Mesenchymal stem cell (in vitro differentiated cells and primary cell): Measurements from ENCODE around the gene PKIG.

ENCODE experiments used
- DNase-seq: peaks from one replicate; pipeline ENCODE4 v3.0.0-alpha.2; 2013
- H2AFZ ChIP-seq: one replicate; pipeline ENCODE4 v1.6.1; 2013; ENCODE audit warnings: low read depth, mild to moderate bottlenecking, control low read depth, inconsistent platforms, low read length, moderate library complexity
- H2AK5ac ChIP-seq: 2 replicates; pipeline ENCODE4 v1.6.1; 2013; ENCODE audit warnings: low read length, moderate library complexity, mild to moderate bottlenecking, inconsistent platforms; ENCODE audit not compliant: severe bottlenecking
- H2BK120ac ChIP-seq: one replicate; pipeline ENCODE4 v1.6.1; 2013; ENCODE audit warnings: low read depth, mild to moderate bottlenecking, inconsistent platforms, low read length, moderate library complexity
- H2BK12ac ChIP-seq, 2 experiments: one replicate each; pipeline ENCODE4 v1.6.1; 2013; ENCODE audit warnings: inconsistent platforms in 2 of 2, low read length in 2 of 2, mild to moderate bottlenecking in 2 of 2, moderate library complexity in 2 of 2, control low read depth in 1 of 2
- H2BK15ac ChIP-seq: one replicate; pipeline ENCODE4 v1.6.1; 2013; ENCODE audit warnings: mild to moderate bottlenecking, low read depth, inconsistent platforms; ENCODE audit not compliant: poor library complexity, severe bottlenecking
- H2BK5ac ChIP-seq: 2 replicates; pipeline ENCODE4 v1.6.1; 2013; ENCODE audit warnings: low read depth, mild to moderate bottlenecking, low read length, control low read depth, inconsistent platforms; ENCODE audit not compliant: poor library complexity, severe bottlenecking
- H3K14ac ChIP-seq, 2 experiments: one replicate each; pipeline ENCODE4 v1.6.1; 2013; ENCODE audit warnings: inconsistent platforms in 2 of 2, low read length in 2 of 2, control low read depth in 1 of 2, mild to moderate bottlenecking in 1 of 2, moderate library complexity in 1 of 2
- H3K18ac ChIP-seq, 2 experiments: one replicate each; pipeline ENCODE4 v1.6.1; 2013; ENCODE audit warnings: inconsistent platforms in 2 of 2, low read length in 2 of 2, control low read depth in 1 of 2, low read depth in 1 of 2, mild to moderate bottlenecking in 1 of 2
- H3K23ac ChIP-seq, 2 experiments: one replicate each; pipeline ENCODE4 v1.6.1; 2013; ENCODE audit warnings: inconsistent platforms in 2 of 2, low read length in 2 of 2, mild to moderate bottlenecking in 2 of 2, moderate library complexity in 2 of 2, control low read depth in 1 of 2
- H3K27ac ChIP-seq: 2 replicates; pipeline ENCODE4 v1.5.1; 2013; ENCODE audit warnings: mild to moderate bottlenecking, moderate library complexity, low read length, control low read depth, inconsistent platforms; ENCODE audit not compliant: poor library complexity, severe bottlenecking
- H3K27me3 ChIP-seq, 2 experiments: 2 replicates each; pipeline versions ENCODE4 v1.6.1 to v1.7.0; 2013; ENCODE audit warnings: low read length in 2 of 2, mild to moderate bottlenecking in 2 of 2, moderate library complexity in 2 of 2, control low read depth in 1 of 2, inconsistent platforms in 1 of 2; ENCODE audit not compliant: control insufficient read depth in 1 of 2, insufficient read depth in 1 of 2
- H3K36me3 ChIP-seq, 2 experiments: 2 replicates each; pipeline versions ENCODE4 v1.6.1 to v1.7.0; 2013; ENCODE audit warnings: low read length in 2 of 2, control low read depth in 1 of 2, inconsistent platforms in 1 of 2, low read depth in 1 of 2, mild to moderate bottlenecking in 1 of 2; ENCODE audit not compliant: insufficient read depth in 2 of 2, control insufficient read depth in 1 of 2
- H3K4ac ChIP-seq, 2 experiments: one replicate each; pipeline ENCODE4 v1.6.1; 2013; ENCODE audit warnings: inconsistent platforms in 2 of 2, low read length in 2 of 2, mild to moderate bottlenecking in 2 of 2, moderate library complexity in 2 of 2, control low read depth in 1 of 2, low read depth in 1 of 2
- H3K4me1 ChIP-seq: 2 replicates; pipeline ENCODE4 v1.6.1; 2013; ENCODE audit warnings: low read depth, low read length, control low read depth; ENCODE audit not compliant: control insufficient read depth, insufficient read depth
- H3K4me2 ChIP-seq: 2 replicates; pipeline ENCODE4 v1.6.1; 2013; ENCODE audit warnings: low read length, mild to moderate bottlenecking, inconsistent platforms; ENCODE audit not compliant: poor library complexity, severe bottlenecking
- H3K4me3 ChIP-seq, 2 experiments: 2 replicates each; pipeline versions ENCODE4 v1.5.1 to v1.7.0; 2013; ENCODE audit warnings: low read length in 2 of 2, mild to moderate bottlenecking in 2 of 2, control low read depth in 1 of 2, low read depth in 1 of 2; ENCODE audit not compliant: insufficient read depth in 1 of 2
- H3K79me1 ChIP-seq: replicated peaks from 2 replicates; pipeline ENCODE4 v1.6.1; 2013; ENCODE audit warnings: mild to moderate bottlenecking, control low read depth, low read length, inconsistent platforms; ENCODE audit not compliant: poor library complexity, severe bottlenecking
- H3K9ac ChIP-seq: 2 replicates; pipeline ENCODE4 v1.7.0; 2013; ENCODE audit warnings: mild to moderate bottlenecking, low read length, moderate library complexity
- H3K9me3 ChIP-seq: 2 replicates; pipeline ENCODE4 v1.7.0; 2013; ENCODE audit warnings: mild to moderate bottlenecking, low read length; ENCODE audit not compliant: control insufficient read depth
- H4K8ac ChIP-seq: one replicate; pipeline ENCODE4 v1.6.1; 2013; ENCODE audit warnings: inconsistent platforms, mild to moderate bottlenecking, low read length, moderate library complexity
- H4K91ac ChIP-seq: one replicate; pipeline ENCODE4 v1.6.1; 2013; ENCODE audit warnings: mild to moderate bottlenecking, low read length, inconsistent platforms
- WGBS: methylation state at CpG from one replicate; pipeline ENCODE4 v1.1.7; 2013; ENCODE audit warnings: mixed read lengths; 5-methylcytosine and 5-hydroxymethylcytosine counted together

PKIG gene

GRCh38 chr20:44615876-44616603 is 33.7 kb downstream of the PKIG start:
- no peak overlapping the region for H2BK120ac ChIP-seq
- no peak overlapping the region for H3K23ac ChIP-seq
- no peak overlapping the region for H3K4ac ChIP-seq
- H4K8ac ChIP-seq, result no peak overlapping the region
- H2BK15ac ChIP-seq, result no peak overlapping the region
- no peak overlapping the region for H2BK12ac ChIP-seq
- H3K27me3 ChIP-seq, result no peaks in the 10 kb centered on the region
- DNase-seq, result no peak
- no peak overlapping the region for H3K27ac ChIP-seq
- peak overlapping the region in 1 of 2 experiments; percentile 46 for H3K14ac ChIP-seq
- H4K91ac ChIP-seq, result no peak overlapping the region
- WGBS, result 94% methylated on average over 14 of the region's 14 CpGs
- no peak overlapping the region for H2BK5ac ChIP-seq
- H2AFZ ChIP-seq, result no peak overlapping the region
- no peak overlapping the region for H3K18ac ChIP-seq
- no peak overlapping the region for H3K4me2 ChIP-seq
- peaks cover 2% of the 10 kb centered on the region for H3K79me1 ChIP-seq
- peak overlapping the region; percentile 51 for H3K9ac ChIP-seq
- peaks cover 68 to 92% of the 10 kb centered on the region in 2 experiments for H3K36me3 ChIP-seq
- H3K4me3 ChIP-seq, result no peak overlapping the region
- H2AK5ac ChIP-seq, result no peak overlapping the region
- peaks cover 10% of the 10 kb centered on the region for H3K4me1 ChIP-seq
- H3K9me3 ChIP-seq, result no peaks in the 10 kb centered on the region

- Histone ChIP-seq H3K9ac (peak overlapping the region; percentile 51), H3K27ac (no peak overlapping the region), H2BK120ac (no peak overlapping the region), H2BK5ac (no peak overlapping the region), H3K4ac (no peak overlapping the region), H3K79me1 (peaks cover 2% of the 10 kb centered on the region), H3K4me3 (no peak overlapping the region), H4K91ac (no peak overlapping the region), H2AK5ac (no peak overlapping the region), H3K36me3 (peaks cover 72 to 94% of the 10 kb centered on the region in 2 experiments), H3K4me1 (peaks cover 10% of the 10 kb centered on the region), H3K14ac (no peak overlapping the region), H2AFZ (no peak overlapping the region), H3K23ac (no peak overlapping the region), H4K8ac (no peak overlapping the region), H2BK12ac (no peak overlapping the region), H3K27me3 (no peaks in the 10 kb centered on the region), H3K18ac (no peak overlapping the region), H3K4me2 (no peak overlapping the region), H3K9me3 (no peaks in the 10 kb centered on the region), H2BK15ac (no peak overlapping the region)
- DNase-seq, result no peak
- WGBS, result 64% methylated on average over 14 of the region's 14 CpGs
Observed at GRCh38 chr20:44616604-44616964, 34.2 kb downstream of the PKIG start.

- Histone ChIP-seq H3K14ac (no peak overlapping the region), H3K4me1 (peaks cover 10% of the 10 kb centered on the region), H2BK120ac (no peak overlapping the region), H4K8ac (no peak overlapping the region), H3K36me3 (peaks cover 90 to 98% of the 10 kb centered on the region in 2 experiments), H2BK12ac (no peak overlapping the region), H4K91ac (no peak overlapping the region), H3K79me1 (peaks cover 2% of the 10 kb centered on the region), H2BK15ac (no peak overlapping the region), H3K4me2 (no peak overlapping the region), H3K27me3 (no peaks in the 10 kb centered on the region), H3K18ac (no peak overlapping the region), H3K9ac (no peak overlapping the region), H2AFZ (no peak overlapping the region), H2BK5ac (no peak overlapping the region), H3K9me3 (peaks cover 6% of the 10 kb centered on the region), H2AK5ac (no peak overlapping the region), H3K27ac (no peak overlapping the region), H3K23ac (no peak overlapping the region), H3K4me3 (no peak overlapping the region), H3K4ac (no peak overlapping the region)
- DNase-seq, result no peak
- WGBS, result 96% methylated on average over 14 of the region's 14 CpGs
Observed at GRCh38 chr20:44618318-44618731, 35.9 kb downstream of the PKIG start.

GRCh38 chr20:44619294-44619693 is 36.9 kb downstream of the PKIG start:
- H3K4me2 ChIP-seq, result no peak overlapping the region
- no peak overlapping the region for H2BK120ac ChIP-seq
- no peak overlapping the region for H4K8ac ChIP-seq
- no peak overlapping the region for H4K91ac ChIP-seq
- no peak overlapping the region for H3K4me3 ChIP-seq
- H3K14ac ChIP-seq, result no peak overlapping the region
- no peak overlapping the region for H3K27ac ChIP-seq
- H3K36me3 ChIP-seq, result peaks cover 93 to 97% of the 10 kb centered on the region in 2 experiments
- H2BK15ac ChIP-seq, result no peak overlapping the region
- H2BK12ac ChIP-seq, result no peak overlapping the region
- H3K27me3 ChIP-seq, result no peaks in the 10 kb centered on the region
- H3K4me1 ChIP-seq, result peaks cover 10% of the 10 kb centered on the region
- no peak overlapping the region for H3K23ac ChIP-seq
- peaks cover 2% of the 10 kb centered on the region for H3K79me1 ChIP-seq
- H3K9ac ChIP-seq, result no peak overlapping the region
- H2BK5ac ChIP-seq, result no peak overlapping the region
- peaks cover 8% of the 10 kb centered on the region for H3K9me3 ChIP-seq
- no peak overlapping the region for H2AFZ ChIP-seq
- H2AK5ac ChIP-seq, result no peak overlapping the region
- DNase-seq, result no peak
- no peak overlapping the region for H3K18ac ChIP-seq
- H3K4ac ChIP-seq, result no peak overlapping the region
- 97% methylated on average over 7 of the region's 7 CpGs for WGBS
